Kidney epithelial cell (primary cell): ENCODE data around the gene ASAP3. TPM values are rescaled to one million over a fixed set of nuclear protein-coding genes. Genes with fewer than 3 reads are reported as not detected.

ENCODE experiments used
- DNase-seq: peaks from one replicate; pipeline ENCODE4 v3.0.0-alpha.2; 2010; ENCODE audit warnings: low read depth
- H3K27me3 ChIP-seq: 2 replicates; pipeline ENCODE4 v1.6.0; 2011; ENCODE audit warnings: low read length; ENCODE audit not compliant: control insufficient read depth, insufficient read depth
- H3K36me3 ChIP-seq: 2 replicates; pipeline ENCODE4 v1.5.1; 2011; ENCODE audit warnings: low read length; ENCODE audit not compliant: control insufficient read depth, insufficient read depth
- H3K4me3 ChIP-seq: 2 replicates; pipeline ENCODE4 v1.5.1; 2011; ENCODE audit warnings: low read depth, mild to moderate bottlenecking, control low read depth, low read length
- total RNA-seq: library from RNA; depleted of rRNA; stranded (reverse); fragments of >200 nt; gene quantifications from 2 replicates; pipeline ENCODE4 v1.2.3, GENCODE V29; 2015
- TF ChIP-seq, protein P1 (sequence below): IDR thresholded peaks from 2 replicates; pipeline ENCODE4 v1.5.1; 2011; ENCODE audit warnings: mild to moderate bottlenecking, moderate library complexity, low read length, control low read depth, inconsistent platforms; ENCODE audit not compliant: insufficient read depth, poor library complexity, severe bottlenecking

Gene ASAP3
- total RNA-seq, 1 donor from 2014 or later, result 17.7 TPM

DNA sequence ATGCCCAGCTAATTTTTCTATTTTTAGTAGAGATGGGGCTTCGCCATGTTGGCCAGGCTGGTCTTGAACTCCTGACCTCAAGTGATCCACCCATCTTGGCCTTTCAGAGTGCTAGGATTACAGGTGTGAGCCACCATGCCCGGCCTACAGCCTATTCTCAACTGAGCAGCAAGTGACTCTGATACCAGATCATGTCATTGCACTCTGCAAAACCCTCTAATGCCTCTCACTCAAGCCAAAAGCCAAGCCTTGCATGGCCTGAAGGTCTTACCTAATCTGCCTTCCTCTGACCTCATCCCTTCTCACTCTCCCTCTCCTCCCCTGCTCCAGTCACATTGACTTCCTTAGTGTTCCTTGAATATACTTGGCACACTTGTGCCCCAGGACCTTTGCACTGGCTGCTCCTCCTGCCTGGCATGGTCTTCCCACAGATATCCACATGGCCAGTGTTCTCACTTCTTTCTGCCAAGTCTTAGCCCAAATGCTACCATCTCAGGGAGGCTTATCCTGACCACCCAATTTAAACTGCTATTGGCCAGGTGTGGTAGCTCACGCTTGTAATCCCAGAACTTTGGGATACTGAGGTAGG lies 8.2 kb upstream of the ASAP3 start:
- H3K36me3 ChIP-seq, result no peaks in the 10 kb centered on the region
- H3K4me3 ChIP-seq, result no peak overlapping the region
- TF ChIP-seq, protein P1, sequence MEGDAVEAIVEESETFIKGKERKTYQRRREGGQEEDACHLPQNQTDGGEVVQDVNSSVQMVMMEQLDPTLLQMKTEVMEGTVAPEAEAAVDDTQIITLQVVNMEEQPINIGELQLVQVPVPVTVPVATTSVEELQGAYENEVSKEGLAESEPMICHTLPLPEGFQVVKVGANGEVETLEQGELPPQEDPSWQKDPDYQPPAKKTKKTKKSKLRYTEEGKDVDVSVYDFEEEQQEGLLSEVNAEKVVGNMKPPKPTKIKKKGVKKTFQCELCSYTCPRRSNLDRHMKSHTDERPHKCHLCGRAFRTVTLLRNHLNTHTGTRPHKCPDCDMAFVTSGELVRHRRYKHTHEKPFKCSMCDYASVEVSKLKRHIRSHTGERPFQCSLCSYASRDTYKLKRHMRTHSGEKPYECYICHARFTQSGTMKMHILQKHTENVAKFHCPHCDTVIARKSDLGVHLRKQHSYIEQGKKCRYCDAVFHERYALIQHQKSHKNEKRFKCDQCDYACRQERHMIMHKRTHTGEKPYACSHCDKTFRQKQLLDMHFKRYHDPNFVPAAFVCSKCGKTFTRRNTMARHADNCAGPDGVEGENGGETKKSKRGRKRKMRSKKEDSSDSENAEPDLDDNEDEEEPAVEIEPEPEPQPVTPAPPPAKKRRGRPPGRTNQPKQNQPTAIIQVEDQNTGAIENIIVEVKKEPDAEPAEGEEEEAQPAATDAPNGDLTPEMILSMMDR, result no peak
- peaks cover 9% of the 10 kb centered on the region for H3K27me3 ChIP-seq
- DNase-seq, result no peak

DNA sequence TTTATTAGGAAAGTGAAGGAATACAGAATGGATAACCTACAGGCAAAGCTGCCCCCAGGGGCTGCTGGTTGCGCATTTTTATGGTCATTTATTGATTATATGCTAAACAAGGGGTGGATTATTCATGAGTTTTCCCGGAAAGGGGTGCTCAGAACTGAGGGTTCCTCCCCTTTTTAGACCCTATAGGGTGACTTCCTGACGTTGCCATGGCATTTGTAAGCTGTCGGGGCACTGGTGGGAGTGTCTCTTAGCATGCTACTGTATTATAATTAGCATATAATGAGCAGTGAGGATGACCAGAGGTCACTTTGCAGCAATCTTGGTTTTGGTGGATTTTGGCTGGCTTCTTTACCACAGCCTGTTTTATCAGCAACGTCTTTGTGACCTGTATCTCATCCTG lies 5.9 kb upstream of the ASAP3 start:
- Histone ChIP-seq H3K4me3 (no peak overlapping the region), H3K27me3 (peaks cover 14% of the 10 kb centered on the region), H3K36me3 (no peaks in the 10 kb centered on the region)
- TF ChIP-seq, protein P1, result no peak
- no peak for DNase-seq

DNA sequence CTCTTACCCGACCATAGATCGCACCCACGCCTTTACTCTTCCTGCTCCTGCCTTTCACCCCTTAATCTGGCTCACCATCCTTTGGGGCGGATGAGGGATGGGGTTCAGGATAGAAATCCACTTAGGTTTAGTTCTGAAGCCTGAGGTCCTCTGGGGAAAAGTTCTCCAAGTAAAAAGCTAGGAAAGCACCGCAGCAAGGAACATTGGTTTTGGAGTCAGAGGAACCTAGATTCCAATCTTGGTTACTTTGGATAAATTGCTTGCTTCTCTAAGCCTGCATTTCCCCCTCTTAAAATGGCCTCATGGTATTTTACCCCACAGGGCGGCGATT lies 988 bp upstream of the ASAP3 start:
- no peak for DNase-seq
- Histone ChIP-seq H3K27me3 (peaks cover 17% of the 10 kb centered on the region), H3K36me3 (no peaks in the 10 kb centered on the region), H3K4me3 (no peak overlapping the region)
- TF ChIP-seq, protein P1, result no peak

DNA sequence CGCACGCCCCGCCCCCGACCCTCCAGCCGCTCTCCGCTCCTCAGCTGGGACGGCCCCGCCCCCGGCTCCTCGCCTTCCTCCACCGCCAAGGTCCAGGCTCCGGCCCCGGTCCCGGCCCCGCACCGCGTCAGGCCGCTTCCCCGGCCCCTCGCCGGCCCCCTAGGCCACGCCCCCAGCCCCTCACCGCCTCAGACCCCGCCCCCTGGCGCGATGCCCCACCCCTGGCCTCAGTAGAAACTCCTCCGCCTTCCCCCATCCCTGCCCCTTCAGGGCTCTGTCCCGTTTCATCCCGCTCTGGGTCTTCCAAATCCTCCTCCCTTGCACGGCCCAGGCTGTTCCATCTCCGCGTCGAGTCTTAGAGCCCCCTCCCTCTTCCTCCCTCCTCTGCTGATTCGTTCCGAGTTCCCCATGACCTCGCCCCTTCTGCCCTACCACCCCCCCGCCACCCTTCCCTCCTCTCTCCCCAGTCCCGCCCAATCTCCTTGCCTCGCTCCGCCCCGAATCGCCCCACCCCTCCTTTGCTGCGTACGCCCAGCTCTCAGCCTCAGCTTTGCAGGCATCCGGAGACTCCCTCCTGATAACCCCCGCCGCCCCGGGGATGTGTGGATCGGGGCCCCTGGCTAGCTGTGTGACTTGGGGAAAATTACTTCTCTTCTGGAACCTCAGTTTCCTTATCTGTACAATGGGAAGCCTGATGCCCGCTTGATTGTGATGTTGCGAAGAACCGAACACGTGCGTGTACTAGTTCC lies 448 bp upstream of the ASAP3 start:
- peaks cover 15% of the 10 kb centered on the region for H3K27me3 ChIP-seq
- peak overlapping the region; percentile 65 for H3K4me3 ChIP-seq
- H3K36me3 ChIP-seq, result no peaks in the 10 kb centered on the region
- DNase-seq, result peak; percentile 39
- TF ChIP-seq, protein P1, result no peak

DNA sequence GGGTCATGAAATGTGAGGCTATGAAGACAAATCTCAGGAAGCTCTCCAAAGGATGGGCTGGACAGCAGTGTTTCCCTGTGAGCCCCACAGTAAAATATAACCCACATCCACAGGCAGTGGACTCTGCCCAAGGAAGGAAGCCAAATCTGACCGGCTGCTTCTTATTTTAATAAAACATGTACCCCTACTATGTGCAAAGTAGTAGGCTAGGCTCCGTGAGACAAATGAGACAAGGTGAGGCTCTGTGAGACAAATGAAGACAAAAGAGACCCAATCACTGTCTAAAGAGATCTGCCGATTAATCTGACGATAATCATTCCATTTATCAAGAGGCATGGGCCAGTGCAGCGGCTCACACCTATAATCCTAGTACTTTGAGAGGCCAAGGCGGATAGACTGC lies 2.1 kb downstream of the ASAP3 start:
- H3K36me3 ChIP-seq, result no peaks in the 10 kb centered on the region
- TF ChIP-seq, protein P1, result no peak
- no peak for DNase-seq

More for the DNA sequence above, 2.1 kb downstream of the ASAP3 start:
- Histone ChIP-seq H3K27me3 (peaks cover 13% of the 10 kb centered on the region), H3K4me3 (no peak overlapping the region)
